Mucosa of stomach (tissue), 1 donor: Measurements from ENCODE around the gene SERPINA1.
"Not testable (repeated sequence)": the region's sequence is repeated elsewhere in the genome, so short reads cannot be mapped to it uniquely, and the experiment has no call there.

ENCODE experiments used
- H3K27me3 ChIP-seq: one replicate; pipeline ENCODE4 v1.7.0; 2013; ENCODE audit warnings: mild to moderate bottlenecking, low read length; ENCODE audit not compliant: control insufficient read depth, insufficient read depth
- H3K36me3 ChIP-seq: one replicate; pipeline ENCODE4 v1.7.0; 2013; ENCODE audit warnings: low read length; ENCODE audit not compliant: control insufficient read depth, insufficient read depth
- H3K4me1 ChIP-seq: one replicate; pipeline ENCODE4 v1.7.0; 2013; ENCODE audit warnings: mild to moderate bottlenecking, low read length; ENCODE audit not compliant: control insufficient read depth, insufficient read depth
- H3K4me3 ChIP-seq: one replicate; pipeline ENCODE4 v1.7.0; 2013; ENCODE audit warnings: low read length
- H3K9ac ChIP-seq: one replicate; pipeline ENCODE4 v1.7.0; 2013; ENCODE audit warnings: mild to moderate bottlenecking, low read length, moderate library complexity
- H3K9me3 ChIP-seq: one replicate; pipeline ENCODE4 v1.7.0; 2013; ENCODE audit warnings: mild to moderate bottlenecking, low read length, moderate library complexity; ENCODE audit not compliant: control insufficient read depth
- donor health status: Pancreatic carcinoma.

Gene SERPINA1

DNA sequence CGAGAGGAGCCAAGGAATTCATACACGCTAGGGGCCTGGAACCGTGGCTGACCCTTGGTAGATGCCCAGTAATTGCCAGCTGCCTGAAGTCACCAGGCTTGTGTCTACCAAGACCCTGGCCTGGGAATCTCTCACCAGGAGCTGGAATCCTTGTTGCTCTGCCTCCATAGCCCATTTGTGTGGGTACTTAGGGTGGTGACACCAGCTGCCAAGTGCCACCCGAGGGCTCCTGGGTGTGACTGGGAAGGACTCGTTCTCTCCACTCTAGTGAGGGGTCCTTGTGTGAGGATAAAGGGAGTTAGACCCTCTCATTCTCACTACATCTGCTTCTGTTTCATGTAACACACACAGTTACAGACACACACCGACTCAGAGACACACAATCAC, 17.9 kb downstream of the SERPINA1 start:
- Histone ChIP-seq H3K4me1 (peaks cover 6% of the 10 kb centered on the region), H3K4me3 (no peak overlapping the region), H3K27me3 (no peaks in the 10 kb centered on the region), H3K36me3 (no peaks in the 10 kb centered on the region), H3K9ac (no peak overlapping the region), H3K9me3 (no peaks in the 10 kb centered on the region)

DNA sequence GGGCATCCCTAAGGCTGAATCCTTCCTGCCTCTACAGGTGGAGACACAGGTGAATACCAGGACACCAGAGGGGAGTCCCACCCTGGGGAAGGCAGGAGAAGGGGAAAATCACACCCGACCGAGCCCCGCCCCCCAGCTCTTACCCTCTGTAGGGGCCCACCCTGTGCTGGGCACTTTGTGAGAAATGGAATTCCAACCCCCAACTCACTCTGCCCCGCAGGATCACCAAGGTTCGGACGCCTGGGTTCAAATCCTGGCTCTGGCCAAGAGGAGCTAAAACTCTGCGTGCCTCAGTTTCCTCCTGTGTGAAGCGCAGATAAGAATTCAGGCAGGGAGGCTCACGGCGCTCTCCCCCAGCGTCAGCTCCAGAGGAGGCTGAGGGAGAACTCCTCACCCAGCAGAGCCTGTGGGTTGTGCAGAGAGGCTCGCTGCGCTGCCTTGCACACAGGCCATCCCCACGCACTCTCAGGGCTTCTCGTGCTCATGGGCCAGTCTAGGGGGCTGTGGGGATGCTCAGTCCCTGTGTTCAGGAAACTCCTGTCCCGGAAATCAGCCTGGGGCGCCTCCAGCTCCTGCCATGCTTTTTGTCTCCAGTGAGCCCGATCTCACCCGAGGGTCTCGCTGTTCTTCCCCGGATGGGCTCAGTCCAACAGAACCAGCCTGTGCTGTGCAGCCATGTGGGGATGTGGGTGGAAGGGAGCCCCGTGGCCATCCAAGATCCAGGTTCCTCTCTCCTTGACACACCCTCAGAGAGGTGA, 18.5 kb downstream of the SERPINA1 start:
- H3K9me3 ChIP-seq, H3K27me3 ChIP-seq, H3K4me3 ChIP-seq, H3K36me3 ChIP-seq, H3K4me1 ChIP-seq, H3K9ac ChIP-seq: not testable (repeated sequence)

DNA sequence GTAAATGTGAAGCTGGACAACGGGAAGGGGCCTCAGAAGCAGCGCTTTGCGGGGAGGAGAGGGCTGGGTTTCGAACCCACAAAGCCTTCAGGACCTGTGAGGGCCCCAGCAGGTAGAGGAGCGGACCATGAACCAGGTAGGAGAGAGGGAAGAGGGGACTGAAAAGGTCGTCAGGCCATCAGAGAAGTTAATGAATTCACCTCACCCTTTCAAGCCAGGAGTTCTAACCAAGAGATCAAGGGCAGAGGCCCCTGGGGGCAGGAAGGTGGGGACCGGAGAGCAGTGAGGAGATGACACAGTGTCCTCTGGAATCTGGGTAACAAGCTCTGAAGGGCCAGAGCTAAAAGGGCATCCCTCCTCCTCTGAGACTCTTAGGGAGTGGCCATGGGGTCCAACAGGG, 19.4 kb downstream of the SERPINA1 start:
- Histone ChIP-seq H3K4me3 (no peak overlapping the region), H3K27me3 (no peaks in the 10 kb centered on the region), H3K4me1 (peaks cover 6% of the 10 kb centered on the region), H3K9ac (no peak overlapping the region), H3K36me3 (no peaks in the 10 kb centered on the region), H3K9me3 (no peaks in the 10 kb centered on the region)

DNA sequence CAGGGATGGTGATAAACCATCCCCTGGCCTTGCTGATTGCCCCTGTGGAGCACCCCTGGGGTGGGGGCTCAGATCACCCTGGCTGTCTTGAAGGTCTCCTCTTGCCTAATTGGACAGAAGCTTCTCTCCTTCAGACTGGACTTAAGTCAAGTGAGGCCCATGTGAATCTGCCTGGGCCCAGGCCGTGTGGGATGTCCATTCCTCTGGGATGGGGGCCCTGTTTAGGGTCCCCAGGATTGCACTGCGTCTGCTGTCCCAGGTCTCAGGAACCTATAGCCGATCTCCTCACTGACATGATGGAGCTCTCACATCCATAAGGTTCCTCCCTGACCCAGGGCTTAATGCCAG, 20.2 kb downstream of the SERPINA1 start:
- H3K27me3 ChIP-seq = no peaks in the 10 kb centered on the region
- no peak overlapping the region for H3K9ac ChIP-seq
- H3K4me1 ChIP-seq = peaks cover 6% of the 10 kb centered on the region
- H3K4me3 ChIP-seq = no peak overlapping the region
- no peaks in the 10 kb centered on the region for H3K36me3 ChIP-seq
- no peaks in the 10 kb centered on the region for H3K9me3 ChIP-seq

DNA sequence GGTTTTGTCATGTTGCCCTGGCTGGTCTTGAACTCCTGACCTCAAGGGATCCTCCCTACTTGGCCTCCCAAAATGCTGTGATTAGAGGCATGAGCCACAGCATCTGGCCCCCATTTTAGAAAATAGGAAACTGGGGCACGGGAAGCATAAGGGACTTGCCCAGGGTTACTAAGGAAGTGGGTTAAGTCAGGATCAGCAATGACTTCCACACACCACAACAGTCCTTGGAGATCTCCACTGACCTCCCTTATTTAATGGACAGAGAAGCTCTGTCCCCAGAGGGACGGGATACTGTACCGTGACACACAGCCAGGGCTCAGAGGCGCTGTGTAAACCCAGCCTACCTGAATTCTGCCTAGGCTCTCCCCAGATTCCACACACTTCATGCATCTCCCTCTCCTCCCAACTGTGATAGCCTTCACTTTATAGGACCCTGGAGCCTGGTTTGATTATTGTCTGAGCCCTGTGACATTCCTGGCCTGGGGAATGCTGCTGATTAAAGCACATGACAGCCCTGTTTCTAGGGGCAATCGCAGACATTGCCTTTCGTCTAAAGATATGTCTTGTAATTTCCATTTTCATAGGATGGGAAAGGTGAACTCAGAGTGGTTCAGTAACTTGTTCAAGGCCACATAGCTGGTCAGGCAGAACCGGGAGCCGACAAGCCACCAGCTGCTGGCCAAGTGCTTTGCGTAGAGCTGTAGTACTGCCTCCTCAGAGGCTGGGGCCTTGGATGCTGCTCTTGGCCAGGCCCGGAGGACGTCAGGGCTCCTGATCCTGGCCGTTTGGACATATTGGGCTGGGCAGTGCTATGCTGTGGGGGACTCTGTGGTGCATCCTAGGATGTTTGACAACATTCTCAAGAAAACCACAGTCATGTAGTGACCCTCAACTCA, 20.8 kb downstream of the SERPINA1 start:
- no peaks in the 10 kb centered on the region for H3K36me3 ChIP-seq
- no peaks in the 10 kb centered on the region for H3K27me3 ChIP-seq

DNA sequence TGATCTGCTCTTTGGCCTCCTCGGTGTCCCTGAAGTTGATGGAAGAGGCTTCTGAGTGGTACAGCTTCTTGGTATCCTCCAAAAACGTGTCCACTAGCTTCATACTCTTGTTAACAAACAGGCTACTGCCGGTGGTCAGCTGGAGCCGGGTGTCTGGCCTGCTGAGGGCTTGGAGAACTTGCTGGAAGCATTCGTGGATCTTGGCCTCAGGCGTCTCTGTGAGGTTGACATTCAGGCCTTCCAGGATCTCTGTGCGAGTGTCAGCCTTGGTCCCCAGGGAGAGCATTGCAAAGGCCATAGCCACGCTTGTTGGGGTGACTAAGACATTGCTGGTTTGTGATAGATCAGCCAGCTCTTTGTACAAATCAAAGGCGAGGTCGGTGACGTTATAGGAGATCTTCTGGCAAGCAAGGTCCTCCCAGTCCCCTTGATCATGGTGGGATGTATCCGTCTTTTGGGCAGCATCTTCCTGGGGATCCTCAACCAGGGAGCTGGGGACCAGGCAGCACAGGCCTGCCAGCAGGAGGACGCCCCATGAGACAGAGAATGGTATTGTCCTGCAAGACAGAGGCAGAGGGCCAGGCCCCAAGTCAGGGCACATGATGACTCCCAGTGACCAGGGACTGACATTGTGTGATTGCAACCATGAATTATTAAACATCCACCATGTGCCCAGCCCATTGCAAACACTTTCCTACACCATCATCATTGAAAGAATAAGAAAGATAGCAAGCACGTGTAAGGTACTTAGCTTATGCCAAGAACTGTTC, 22.1 kb downstream of the SERPINA1 start, which contains the start of gene SERPINA2:
SERPINA2 (minus strand) TSS at position 553 of the 770 bp plus-strand sequence.
- Histone ChIP-seq H3K9ac (no peak within 1 kb of the TSS), H3K27me3 (no peaks in the 10 kb centered on the region), H3K9me3 (no peaks in the 10 kb centered on the region), H3K4me3 (no peak within 1 kb of the TSS), H3K36me3 (no peaks in the 10 kb centered on the region), H3K4me1 (peaks cover 6% of the 10 kb centered on the region)

More for the DNA sequence above, 20.8 kb downstream of the SERPINA1 start:
- Histone ChIP-seq H3K4me3 (no peak overlapping the region), H3K4me1 (peaks cover 6% of the 10 kb centered on the region), H3K9ac (no peak overlapping the region), H3K9me3 (no peaks in the 10 kb centered on the region)

DNA sequence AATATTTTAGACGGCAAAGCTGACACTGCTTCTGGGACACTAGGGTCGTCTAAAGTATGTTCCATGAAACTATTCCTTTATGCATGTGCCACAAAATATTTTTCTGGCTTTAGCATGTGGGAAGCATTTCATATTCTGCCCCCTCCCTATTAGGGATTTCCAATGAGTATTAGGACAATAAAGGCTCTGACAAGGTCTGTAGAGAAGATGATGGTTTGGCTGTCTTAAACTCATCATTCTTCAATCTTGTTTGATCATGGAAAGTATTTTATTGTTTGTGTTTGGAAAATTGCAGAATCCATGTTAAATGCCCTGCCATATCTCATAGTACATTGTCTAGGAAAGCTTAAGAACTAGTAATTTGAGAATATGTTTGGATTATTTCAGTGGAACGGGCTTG, 22.8 kb downstream of the SERPINA1 start:
- no peak overlapping the region for H3K4me3 ChIP-seq
- H3K4me1 ChIP-seq = peaks cover 6% of the 10 kb centered on the region

DNA sequence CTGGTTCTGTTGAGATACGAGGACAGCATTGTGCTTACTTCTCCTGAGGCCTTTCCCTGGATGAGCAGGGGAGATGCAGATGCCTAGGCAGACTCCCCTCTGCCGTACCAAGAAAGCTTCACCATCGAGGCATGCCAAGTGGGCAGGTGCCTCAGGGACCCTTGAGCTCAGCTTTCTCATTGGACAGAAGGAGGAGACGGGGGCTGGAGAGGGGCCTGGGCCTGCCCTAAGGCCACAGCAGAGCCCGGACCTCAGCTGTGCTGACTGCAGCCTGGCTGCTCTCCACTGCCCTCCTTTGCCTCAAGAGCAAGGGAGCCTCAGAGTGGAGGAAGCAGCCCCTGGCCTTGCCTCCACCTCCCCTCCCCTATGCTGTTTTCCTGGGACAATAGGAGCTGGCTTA, 23.4 kb downstream of the SERPINA1 start:
- Histone ChIP-seq H3K9me3 (no peaks in the 10 kb centered on the region), H3K27me3 (no peaks in the 10 kb centered on the region), H3K36me3 (no peaks in the 10 kb centered on the region), H3K4me1 (peaks cover 6% of the 10 kb centered on the region), H3K9ac (no peak overlapping the region), H3K4me3 (no peak overlapping the region)

More for the DNA sequence above, 22.8 kb downstream of the SERPINA1 start:
- Histone ChIP-seq H3K9ac (no peak overlapping the region), H3K9me3 (no peaks in the 10 kb centered on the region), H3K27me3 (no peaks in the 10 kb centered on the region), H3K36me3 (no peaks in the 10 kb centered on the region)

DNA sequence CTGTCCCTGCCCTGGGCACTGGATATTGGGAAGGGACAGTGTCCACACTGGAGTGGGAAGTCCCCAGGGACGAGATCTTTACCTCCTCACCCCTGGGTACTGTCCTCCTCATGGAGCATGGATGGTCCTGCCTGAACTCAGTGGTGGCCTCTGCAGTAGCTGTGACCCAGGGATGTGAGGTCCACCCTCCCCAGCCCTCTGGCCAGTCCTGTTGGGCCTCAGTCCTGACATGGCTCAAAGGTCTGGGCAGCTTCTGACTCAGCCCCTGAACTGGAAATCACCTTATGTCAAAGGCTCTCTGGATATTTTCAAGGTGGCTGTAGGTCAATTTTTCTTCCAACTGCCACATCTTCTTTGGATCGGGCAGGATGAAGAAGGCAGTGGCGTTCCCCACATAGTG, 24.4 kb downstream of the SERPINA1 start:
- Histone ChIP-seq H3K4me1 (peaks cover 6% of the 10 kb centered on the region), H3K4me3 (no peak overlapping the region), H3K9ac (no peak overlapping the region), H3K36me3 (no peaks in the 10 kb centered on the region), H3K9me3 (no peaks in the 10 kb centered on the region), H3K27me3 (no peaks in the 10 kb centered on the region)

DNA sequence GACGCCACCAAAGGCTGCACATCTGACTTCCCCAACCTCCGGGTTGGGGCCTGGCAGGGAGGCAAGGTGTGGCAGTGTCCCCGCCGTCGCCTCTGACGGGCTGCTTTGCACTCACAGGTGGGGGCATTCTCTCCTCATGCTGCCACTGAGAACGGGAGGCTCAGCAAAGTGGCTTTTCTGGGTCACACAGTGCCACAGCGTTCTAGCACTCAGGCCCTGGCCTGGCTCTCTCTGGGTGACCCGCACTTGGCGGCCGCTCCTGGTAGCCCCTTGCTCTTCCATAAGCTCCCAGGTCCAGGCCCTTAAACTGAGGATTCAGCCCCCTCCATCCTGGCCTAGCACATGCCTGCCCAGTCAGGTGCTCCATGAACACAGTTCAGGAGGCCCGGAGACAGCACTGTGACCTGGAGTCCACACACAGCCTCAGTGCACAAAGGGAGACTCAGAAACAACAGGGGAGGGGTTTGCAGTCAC, 25.2 kb downstream of the SERPINA1 start:
- H3K9me3 ChIP-seq = no peaks in the 10 kb centered on the region
- H3K4me1 ChIP-seq = peaks cover 6% of the 10 kb centered on the region
- no peak overlapping the region for H3K4me3 ChIP-seq
- no peak overlapping the region for H3K9ac ChIP-seq
- H3K36me3 ChIP-seq = no peaks in the 10 kb centered on the region
- H3K27me3 ChIP-seq = no peaks in the 10 kb centered on the region

DNA sequence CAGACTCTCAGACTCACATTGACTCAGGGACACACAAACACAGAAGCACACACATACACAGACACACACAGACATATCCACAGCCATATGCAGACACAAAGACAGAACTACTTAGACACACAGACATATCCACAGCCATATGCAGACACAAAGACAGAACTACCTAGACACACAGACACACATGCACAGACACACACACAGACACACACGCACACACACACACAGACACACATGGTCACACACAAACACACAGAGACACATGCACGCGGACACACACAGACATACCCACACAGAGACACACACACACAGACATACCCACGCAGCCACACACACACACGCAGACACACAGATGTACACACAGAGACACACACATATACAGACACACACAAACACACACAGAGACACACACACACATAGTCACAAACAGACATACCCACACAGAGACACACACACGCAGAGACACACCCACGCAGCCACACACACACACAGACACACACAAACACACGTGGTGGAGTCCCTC, 25.7 kb downstream of the SERPINA1 start:
- H3K9ac ChIP-seq = no peak overlapping the region

More for the DNA sequence above, 25.7 kb downstream of the SERPINA1 start:
- peaks cover 6% of the 10 kb centered on the region for H3K4me1 ChIP-seq
- H3K9me3 ChIP-seq = no peaks in the 10 kb centered on the region
- H3K27me3 ChIP-seq = no peaks in the 10 kb centered on the region
- no peak overlapping the region for H3K4me3 ChIP-seq
- no peaks in the 10 kb centered on the region for H3K36me3 ChIP-seq
